Nucleus accumbens (tissue), 56 donors: Measurements from ENCODE around the gene LDLRAP1.
A peak's percentile ranks its signal among the peaks of the same experiment; 100 is the strongest.
"Not testable (repeated sequence)": the region's sequence is repeated elsewhere in the genome, so short reads cannot be mapped to it uniquely, and the experiment has no call there.

Source experiments
- DNase-seq, 56 donors: peaks; one replicate each; lab custom pipeline; 2025; lab: John Stamatoyannopoulos, UW

Gene LDLRAP1

GRCh38 chr1:25598879-25599278 lies 55.5 kb downstream of the LDLRAP1 start:
- no peak for DNase-seq

DNA sequence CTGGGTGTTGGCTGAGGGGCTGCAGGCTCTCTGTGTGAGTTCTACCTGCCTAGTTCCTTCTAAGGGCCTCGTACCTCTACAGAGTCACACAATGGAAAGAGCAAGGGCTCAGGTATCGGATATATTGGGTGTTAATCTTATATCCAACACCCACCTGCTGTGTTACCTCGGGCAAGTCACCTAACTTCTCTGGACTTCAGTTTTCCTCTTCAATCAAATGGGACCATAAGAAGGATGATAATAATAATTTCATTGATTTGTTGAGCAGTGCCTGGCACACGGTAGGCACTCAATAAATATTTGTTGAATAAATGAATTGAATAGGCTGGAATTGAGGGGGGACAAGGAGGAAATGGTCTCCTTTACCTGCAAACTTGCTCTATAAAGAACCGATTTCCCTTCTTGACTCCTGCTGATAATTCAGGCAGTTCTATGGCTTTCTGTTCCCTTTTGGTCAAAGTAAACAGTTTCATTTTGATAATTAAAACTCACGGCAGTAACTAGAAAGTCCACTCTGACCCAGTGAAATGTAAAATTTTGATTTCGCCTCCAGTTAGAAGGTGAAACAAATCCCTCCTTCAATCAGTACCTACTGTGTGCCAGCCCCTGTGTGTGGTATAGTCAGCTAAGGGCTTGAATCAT lies 56.7 kb downstream of the LDLRAP1 start:
- no peak for DNase-seq

DNA sequence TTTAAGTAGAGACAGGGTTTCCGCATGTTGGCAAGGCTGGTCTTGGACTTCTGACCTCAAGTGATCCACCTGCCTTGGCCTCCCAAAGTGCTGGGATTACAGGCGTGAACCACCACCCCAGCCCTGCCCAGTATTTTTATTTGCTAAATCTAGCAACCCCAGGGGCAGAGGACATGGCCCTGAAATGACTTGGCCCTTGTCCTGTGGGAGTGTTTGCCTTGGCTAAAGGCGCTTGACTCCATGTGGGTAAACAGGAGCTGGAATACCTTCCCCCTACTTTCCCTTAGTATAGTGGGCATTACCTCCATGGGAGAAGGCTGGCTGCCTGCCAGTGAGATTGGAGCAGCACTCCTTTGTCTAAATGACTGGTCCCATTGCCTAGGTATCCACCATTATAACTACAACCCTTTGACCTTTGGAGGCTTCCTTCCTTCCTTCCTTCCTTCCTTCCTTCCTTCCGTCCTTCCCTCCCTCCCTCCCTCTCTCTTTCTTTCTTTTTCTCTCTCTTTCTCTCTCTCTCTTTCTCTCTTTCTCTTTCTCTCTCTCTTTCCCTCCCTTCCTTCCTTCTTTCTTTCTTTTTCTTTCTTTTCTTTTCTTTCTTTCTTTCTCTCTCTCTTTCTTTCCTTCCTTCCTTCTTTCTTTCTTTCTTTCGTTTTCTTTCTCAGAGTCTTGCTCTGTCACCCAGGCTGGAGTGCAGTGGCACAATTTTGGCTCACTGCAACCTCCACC lies 57.7 kb downstream of the LDLRAP1 start:
- not testable (repeated sequence) for DNase-seq

DNA sequence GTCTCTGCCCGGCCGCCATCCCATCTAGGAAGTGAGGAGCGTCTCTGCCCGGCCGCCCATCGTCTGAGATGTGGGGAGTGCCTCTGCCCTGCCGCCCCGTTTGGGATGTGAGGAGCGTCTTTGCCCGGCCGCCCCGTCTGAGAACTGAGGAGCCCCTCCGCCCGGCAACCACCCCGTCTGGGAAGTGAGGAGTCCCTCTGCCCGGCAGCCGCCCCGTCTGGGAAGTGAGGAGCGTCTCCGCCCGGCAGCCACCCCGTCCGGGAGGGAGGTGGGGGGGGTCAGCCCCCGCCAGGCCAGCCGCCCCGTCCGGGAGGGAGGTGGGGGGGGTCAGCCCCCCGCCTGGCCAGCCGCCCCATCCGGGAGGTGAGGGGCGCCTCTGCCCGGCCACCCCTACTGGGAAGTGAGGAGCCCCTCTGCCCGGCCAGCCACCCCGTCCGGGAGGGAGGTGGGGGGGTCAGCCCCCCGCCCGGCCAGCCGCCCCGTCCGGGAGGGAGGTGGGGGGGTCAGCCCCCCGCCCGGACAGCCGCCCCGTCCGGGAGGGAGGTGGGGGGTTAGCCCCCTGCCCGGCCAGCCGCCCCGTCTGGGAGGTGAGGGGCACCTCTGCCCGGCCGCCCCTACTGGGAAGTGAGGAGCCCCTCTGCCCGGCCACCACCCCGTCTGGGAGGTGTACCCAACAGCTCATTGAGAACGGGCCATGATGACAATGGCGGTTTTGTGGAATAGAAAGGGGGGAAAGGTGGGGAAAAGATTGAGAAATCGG lies 60.6 kb downstream of the LDLRAP1 start:
- DNase-seq, result not testable (repeated sequence)

DNA sequence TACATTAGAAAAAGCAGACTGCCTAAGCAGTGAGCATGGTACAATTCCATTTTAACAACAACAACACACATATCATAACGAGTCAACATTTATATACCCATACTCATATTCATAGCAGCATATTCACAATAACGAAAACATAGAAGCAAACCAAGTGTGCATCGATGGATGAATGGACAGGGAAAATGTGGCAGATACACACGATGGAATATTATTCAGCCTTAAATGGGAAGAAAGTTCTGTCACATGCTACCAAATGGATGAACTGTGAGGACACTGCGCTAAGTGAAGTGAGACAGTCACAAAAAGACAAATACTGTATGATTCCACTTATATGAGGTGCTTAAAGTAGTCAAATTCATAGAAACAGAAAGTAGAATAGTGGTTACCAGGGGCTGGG lies 63.7 kb downstream of the LDLRAP1 start:
- DNase-seq, result no peak

GRCh38 chr1:25608488-25609178 lies 65.2 kb downstream of the LDLRAP1 start:
- DNase-seq, result peak in 55 of 56 donors; percentile 23 to 93 (median 65)

GRCh38 chr1:25609921-25610320 lies 66.5 kb downstream of the LDLRAP1 start:
- peak in 1 of 56 donors; percentile 5 for DNase-seq

GRCh38 chr1:25610822-25611630 lies 67.6 kb downstream of the LDLRAP1 start:
- no peak for DNase-seq

DNA sequence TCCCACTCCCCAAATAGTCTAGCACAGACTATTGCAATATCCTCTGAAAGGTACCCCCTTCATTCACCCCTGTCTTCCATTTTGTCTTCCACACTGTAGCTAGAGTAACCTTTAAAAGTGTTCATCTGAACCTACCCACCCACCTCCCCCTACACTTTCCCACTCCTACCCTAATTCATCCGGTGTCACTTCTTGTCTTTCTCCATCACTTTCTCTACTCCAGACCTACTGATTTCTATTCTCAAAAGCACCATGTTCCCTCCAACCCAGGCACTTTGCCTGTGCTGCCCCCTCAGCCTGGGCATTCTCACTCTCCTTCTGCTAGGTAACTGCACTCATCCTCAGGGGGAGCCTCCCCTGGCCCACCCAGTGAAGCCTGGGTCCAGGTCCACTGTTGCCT lies 68.4 kb downstream of the LDLRAP1 start:
- no peak for DNase-seq

DNA sequence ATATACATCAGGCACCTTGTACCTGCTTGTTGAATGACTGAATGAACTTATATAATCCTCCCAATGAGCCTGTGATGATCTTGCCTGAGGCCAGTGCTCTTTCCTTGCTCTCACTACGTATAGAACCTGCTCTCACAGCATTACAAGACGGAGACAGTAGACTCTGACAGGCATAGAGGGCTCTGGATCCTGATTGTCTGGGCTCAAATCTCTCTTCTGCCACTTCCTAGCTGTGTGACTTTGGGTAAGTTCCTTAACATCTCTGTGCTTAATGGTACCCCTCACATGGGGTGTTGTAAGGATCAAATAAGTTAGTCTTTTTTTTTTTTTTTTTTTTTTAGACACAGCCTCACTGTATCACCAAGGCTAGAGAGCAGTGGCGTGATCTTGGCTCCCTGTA lies 69.0 kb downstream of the LDLRAP1 start:
- no peak for DNase-seq

GRCh38 chr1:25613091-25613490 lies 69.7 kb downstream of the LDLRAP1 start:
- DNase-seq, result no peak

DNA sequence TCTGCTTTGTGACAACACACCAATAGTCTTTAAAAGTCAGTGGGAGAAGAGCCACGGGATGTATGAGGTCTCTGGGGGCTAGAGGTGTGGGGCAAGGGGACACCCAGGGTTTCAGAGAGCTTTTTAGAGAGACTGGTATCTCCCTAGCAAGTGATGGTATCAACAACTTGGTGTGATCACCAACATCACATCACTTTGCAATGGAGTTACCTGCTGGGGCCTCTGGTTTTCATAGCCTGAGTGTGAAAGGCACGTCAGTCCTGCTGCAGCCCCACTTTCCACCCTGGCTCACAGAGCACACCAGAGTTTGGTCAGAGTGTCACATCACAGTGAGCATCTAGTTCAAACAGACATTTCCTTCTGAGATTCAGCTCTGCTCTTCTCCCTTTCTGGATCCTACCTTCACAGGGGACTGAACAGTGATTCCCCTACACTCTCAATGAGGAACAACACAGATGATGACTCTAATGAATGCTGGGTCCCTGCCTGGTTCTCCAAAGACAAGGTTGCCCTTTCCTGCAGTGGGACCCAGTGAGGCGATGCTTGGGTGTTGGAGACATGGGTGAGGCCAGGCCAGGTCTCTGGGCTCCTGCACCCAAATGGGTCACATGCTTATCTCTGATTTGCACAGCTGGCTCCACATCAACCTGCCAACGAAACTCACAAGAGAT lies 71.2 kb downstream of the LDLRAP1 start:
- DNase-seq, result no peak

- DNase-seq, result no peak
Observed at GRCh38 chr1:25615172-25615541, 71.8 kb downstream of the LDLRAP1 start.

- no peak for DNase-seq
Observed at GRCh38 chr1:25615563-25616094, 72.2 kb downstream of the LDLRAP1 start.

DNA sequence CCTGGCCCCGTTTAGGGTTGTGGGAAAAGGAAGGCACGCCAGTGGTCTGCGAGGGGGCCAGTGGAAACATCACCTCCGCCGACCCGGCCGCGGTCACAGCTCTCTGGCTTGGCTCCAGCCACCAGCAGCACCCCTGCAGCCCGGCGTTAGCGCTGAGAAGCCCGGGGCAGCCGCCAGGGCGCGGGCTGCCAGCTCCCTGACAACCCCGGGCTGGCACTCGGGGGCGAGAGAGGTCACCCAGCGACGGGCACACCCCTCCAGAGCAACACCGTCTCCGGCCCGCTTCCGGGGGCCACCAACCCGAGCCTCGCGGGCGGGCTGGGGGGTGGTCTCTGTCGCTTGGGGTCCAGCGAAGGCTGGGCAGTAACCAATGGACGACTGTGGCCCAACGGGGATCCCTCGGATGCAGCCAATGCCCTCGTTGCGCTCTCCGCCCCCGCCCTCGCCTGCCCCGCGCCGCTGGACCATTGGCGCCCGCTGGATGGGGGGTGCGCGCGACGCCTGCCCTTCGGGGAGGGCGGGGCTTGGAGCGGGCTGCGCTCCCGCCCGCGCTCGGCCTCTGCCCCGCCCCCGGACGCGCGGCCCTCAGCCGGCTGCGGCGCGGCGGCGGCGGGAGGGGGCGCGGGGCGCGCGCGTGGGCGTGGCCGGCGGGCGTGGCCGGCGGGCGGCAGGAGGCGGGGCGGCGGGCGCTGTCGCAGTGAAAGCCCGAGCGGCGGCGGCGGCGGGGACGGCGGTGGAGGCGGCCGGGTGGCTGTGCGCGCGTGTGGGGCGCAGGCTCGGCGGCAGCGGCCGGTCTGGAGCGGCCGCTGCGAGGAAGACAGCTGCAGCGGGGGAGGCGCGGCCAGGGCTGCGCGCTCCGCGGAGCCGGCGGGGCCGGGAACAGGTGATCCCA lies 72.9 kb downstream of the LDLRAP1 start, which contains the start of gene MAN1C1:
Gene MAN1C1 (plus strand): TSS at position 697 of the 892 bp plus-strand sequence. CDS start 1,007 bp downstream, outside the sequence.
- DNase-seq, result peak; percentile 49 to 97 (median 87)

GRCh38 chr1:25616987-25617624 lies 73.7 kb downstream of the LDLRAP1 start:
- DNase-seq, result peak in 4 of 56 donors; percentile 19 to 54 (median 40)
